SK-N-SH (cell line): ENCODE results near the gene TSPAN10. TPM values are rescaled to one million over a fixed set of nuclear protein-coding genes. Genes with fewer than 3 reads are reported as not detected.

Source experiments
- CTCF ChIA-PET: fragments of 300-600, 350-600 bp; formaldehyde crosslinking; extraction: SDS; loops from one replicate; lab custom pipeline; 2021; lab: Yijun Ruan, JAX
- POLR2A ChIA-PET: fragments of 350-600 bp; sonication (Branson Sonifier 250); formaldehyde crosslinking; extraction: SDS; loops from one replicate; lab custom pipeline; 2020; ENCODE audit warnings: antibody characterized with exemption, inconsistent platforms; lab: Yijun Ruan, JAX
- DNase-seq: peaks from one replicate; pipeline ENCODE4 v3.0.0; 2012
- H2AFZ ChIP-seq: fragments of 200-600 bp; sonication (generic); 2 replicates; pipeline ENCODE4 v1.8.1; 2016; ENCODE audit warnings: antibody characterized with exemption, mild to moderate bottlenecking, low read depth
- H3F3A ChIP-seq: fragments of 200-600 bp; sonication (generic); replicated peaks from 2 replicates; pipeline ENCODE3; 2016; ENCODE audit warnings: antibody characterized with exemption, mild to moderate bottlenecking; ENCODE audit not compliant: insufficient read depth
- H3K27ac ChIP-seq, 2 experiments: fragments of 200-500 bp in 1 of 2; fragments of 200-600 bp in 1 of 2; sonication (Bioruptor generic) in 1 of 2; sonication (generic), shearing (Covaris generic) in 1 of 2; 2 replicates each; pipeline versions ENCODE4 v1.5.1 to v1.6.1; 2014 to 2016; ENCODE audit warnings: low read depth in 2 of 2, inconsistent platforms in 1 of 2, low read length in 1 of 2, mild to moderate bottlenecking in 1 of 2, mixed read lengths in 1 of 2
- H3K27me3 ChIP-seq: fragments of 200-600 bp; sonication (generic), shearing (Covaris generic); 2 replicates; pipeline ENCODE4 v1.6.1; 2016; ENCODE audit warnings: mixed run types; ENCODE audit not compliant: insufficient read depth
- H3K36me3 ChIP-seq, 2 experiments: fragments of 200-500 bp in 1 of 2; fragments of 200-600 bp in 1 of 2; sonication (Bioruptor generic) in 1 of 2; sonication (generic) in 1 of 2; replicated peaks in 1 of 2; 2 replicates each; pipeline versions ENCODE3 to v1.5.1; 2014 to 2016; ENCODE audit warnings: low read length in 1 of 2, mild to moderate bottlenecking in 1 of 2; ENCODE audit not compliant: insufficient read depth in 2 of 2, control insufficient read depth in 1 of 2
- H3K4me1 ChIP-seq, 2 experiments: fragments of 200-500 bp in 1 of 2; fragments of 200-600 bp in 1 of 2; sonication (Bioruptor generic) in 1 of 2; sonication (generic), shearing (Covaris generic) in 1 of 2; 2 replicates each; pipeline versions ENCODE4 v1.5.1 to v1.6.1; 2014 to 2016; ENCODE audit warnings: low read depth in 1 of 2, low read length in 1 of 2, mixed run types in 1 of 2; ENCODE audit not compliant: insufficient read depth in 2 of 2, control insufficient read depth in 1 of 2
- H3K4me2 ChIP-seq: fragments of 200-600 bp; sonication (generic), shearing (Covaris generic); 2 replicates; pipeline ENCODE4 v1.6.1; 2017; ENCODE audit warnings: mixed run types
- H3K4me3 ChIP-seq, 2 experiments: fragments of 200-500 bp in 1 of 2; fragments of 200-600 bp in 1 of 2; sonication (Bioruptor generic) in 1 of 2; sonication (generic), shearing (Covaris generic) in 1 of 2; 2 replicates each; pipeline versions ENCODE4 v1.5.1 to v1.8.1; 2014 to 2016; ENCODE audit warnings: low read depth in 2 of 2, inconsistent platforms in 1 of 2, low read length in 1 of 2, mild to moderate bottlenecking in 1 of 2, mixed read lengths in 1 of 2, moderate library complexity in 1 of 2
- H3K79me2 ChIP-seq: fragments of 200-600 bp; sonication (generic); 2 replicates; pipeline ENCODE4 v1.8.1; 2017; ENCODE audit warnings: mild to moderate bottlenecking; ENCODE audit not compliant: insufficient read depth
- H3K9ac ChIP-seq: fragments of 200-600 bp; sonication (generic); 2 replicates; pipeline ENCODE4 v1.6.1; 2017; ENCODE audit warnings: mixed run types
- H3K9me2 ChIP-seq: fragments of 200-600 bp; sonication (generic); 2 replicates; pipeline ENCODE4 v1.6.1; 2017; ENCODE audit warnings: mixed run types
- H3K9me3 ChIP-seq: fragments of 200-600 bp; sonication (generic); 2 replicates; pipeline ENCODE4 v1.6.1; 2017; ENCODE audit warnings: mixed run types, mild to moderate bottlenecking, moderate library complexity
- H4K20me1 ChIP-seq: fragments of 200-600 bp; sonication (generic); 2 replicates; pipeline ENCODE4 v1.6.1; 2017; ENCODE audit warnings: mild to moderate bottlenecking, mixed run types; ENCODE audit not compliant: insufficient read depth
- CHD2 ChIP-seq: fragments of 150-350 bp; IDR thresholded peaks from 2 replicates; pipeline ENCODE4 v1.6.1; 2018; ENCODE audit warnings: low read length; ENCODE audit not compliant: partially characterized antibody
- EP300 ChIP-seq, 2 experiments: IDR thresholded peaks; 2 replicates each; pipeline versions ENCODE4 v1.4.0 to v1.6.1; 2012; ENCODE audit warnings: borderline replicate concordance in 1 of 2, low read depth in 1 of 2, low read length in 1 of 2
- FOXJ3 ChIP-seq: sonication (generic); formaldehyde crosslinking; IDR thresholded peaks from 2 replicates; pipeline ENCODE4 v1.5.1; 2020; ENCODE audit warnings: mild to moderate bottlenecking, missing genetic modification reagents
- GATA2 ChIP-seq: sonication (generic); formaldehyde crosslinking; IDR thresholded peaks from 2 replicates; pipeline ENCODE4 v1.5.0; 2020; ENCODE audit warnings: mild to moderate bottlenecking, missing genetic modification reagents
- IRF3 ChIP-seq: fragments of 150-350 bp; IDR thresholded peaks from 2 replicates; pipeline ENCODE4 v1.6.1; 2016; ENCODE audit warnings: mild to moderate bottlenecking, low read depth, low read length
- JUND ChIP-seq: IDR thresholded peaks from 2 replicates; pipeline ENCODE4 v1.4.0; 2012
- MEF2A ChIP-seq: IDR thresholded peaks from 2 replicates; pipeline ENCODE4 v1.4.0; 2012; ENCODE audit warnings: low read depth, borderline replicate concordance
- MXI1 ChIP-seq: IDR thresholded peaks from 2 replicates; pipeline ENCODE4 v1.6.1; 2012; ENCODE audit warnings: mild to moderate bottlenecking, low read depth, low read length, improper control_type of control experiment
- NFIC ChIP-seq: IDR thresholded peaks from 2 replicates; pipeline ENCODE4 v1.4.0; 2012; ENCODE audit warnings: borderline replicate concordance
- NRF1 ChIP-seq: IDR thresholded peaks from 2 replicates; pipeline ENCODE4 v1.6.1; 2012; ENCODE audit warnings: low read depth, mild to moderate bottlenecking, low read length
- SIN3A ChIP-seq: IDR thresholded peaks from 2 replicates; pipeline ENCODE4 v1.6.1; 2012; ENCODE audit warnings: low read depth, mild to moderate bottlenecking, low read length, moderate library complexity, borderline replicate concordance
- TAF1 ChIP-seq: IDR thresholded peaks from 2 replicates; pipeline ENCODE4 v1.6.1; 2012; ENCODE audit warnings: low read depth, mild to moderate bottlenecking, low read length, moderate library complexity, borderline replicate concordance
- TEAD4 ChIP-seq: IDR thresholded peaks from 2 replicates; pipeline ENCODE4 v1.4.0; 2012; ENCODE audit warnings: mild to moderate bottlenecking, borderline replicate concordance; ENCODE audit not compliant: insufficient read depth
- USF1 ChIP-seq: IDR thresholded peaks from 2 replicates; pipeline ENCODE4 v1.4.0; 2012; ENCODE audit warnings: low read depth, borderline replicate concordance
- WGBS: methylation state at CpG from one replicate; pipeline ENCODE4 v1.1.6; 2017; ENCODE audit warnings: low lambda C conversion rate; 5-methylcytosine and 5-hydroxymethylcytosine counted together
- polyA plus RNA-seq, 3 experiments: library from polyadenylated mRNA; depleted of rRNA; stranded (reverse); fragments of >200 nt; gene quantifications; 2 replicates each; pipeline ENCODE4 v1.2.3, GENCODE V29; 2012

The TSPAN10 gene
- polyA plus RNA-seq, 1 of the 3 experiments (the other 2 are of a cell fraction) = 6.0 TPM

- H3K36me3 ChIP-seq = peaks cover 55 to 98% of the 10 kb centered on the region in 2 experiments
- H3K27me3 ChIP-seq = no peaks in the 10 kb centered on the region
- CTCF ChIA-PET = interaction anchor here (0.6 to 1.0 kb wide), 3 partner anchors 12 to 498 kb away, joined by 3 read pairs; no protein-coding TSS in a partner anchor
- no peaks in the 10 kb centered on the region for H3K9me3 ChIP-seq
- H3K4me3 ChIP-seq = no peak overlapping the region
- POLR2A ChIA-PET = interaction anchor here (1.5 kb wide), 1 partner anchor 11 kb away, joined by 3 read pairs; no protein-coding TSS in a partner anchor
- no peaks in the 10 kb centered on the region for H3K9me2 ChIP-seq
- peaks cover under 1 to 1% of the 10 kb centered on the region in 2 experiments; a peak in 1 of 4 replicates for H3K4me1 ChIP-seq
- H3K4me2 ChIP-seq = no peak overlapping the region
- H4K20me1 ChIP-seq = peaks cover 73% of the 10 kb centered on the region
- TF ChIP-seq NRF1 (no peak), JUND (no peak), CHD2 (no peak), TEAD4 (no peak), USF1 (no peak), NFIC (no peak), MEF2A (no peak), MXI1 (no peak), IRF3 (no peak)
- H3K27ac ChIP-seq = no peak overlapping the region
- H2AFZ ChIP-seq = no peak overlapping the region
- H3F3A ChIP-seq = peaks cover 18% of the 10 kb centered on the region
- peaks cover 94% of the 10 kb centered on the region for H3K79me2 ChIP-seq
- WGBS = 94% methylated on average over 15 of the region's 17 CpGs
- H3K9ac ChIP-seq = no peak overlapping the region
- DNase-seq = no peak
These were observed 53.6 kb downstream of the TSPAN10 start for GRCh38 chr17:81690549-81690948.

- POLR2A ChIA-PET = interaction anchor here (1.5 kb wide), 1 partner anchor 10 kb away, joined by 3 read pairs; no protein-coding TSS in a partner anchor
- Histone ChIP-seq H3K4me1 (no peaks in the 10 kb centered on the region; a peak in 1 of 4 replicates), H3K36me3 (peaks cover 49 to 99% of the 10 kb centered on the region in 2 experiments), H3K9ac (no peak overlapping the region), H3F3A (peaks cover 18% of the 10 kb centered on the region), H2AFZ (no peak overlapping the region), H3K27ac (no peak overlapping the region), H3K9me2 (no peaks in the 10 kb centered on the region), H3K79me2 (peaks cover 94% of the 10 kb centered on the region), H3K4me2 (no peak overlapping the region), H3K27me3 (no peaks in the 10 kb centered on the region), H4K20me1 (peaks cover 71% of the 10 kb centered on the region), H3K9me3 (no peaks in the 10 kb centered on the region), H3K4me3 (no peak overlapping the region)
- no peak for DNase-seq
- CTCF ChIA-PET = interaction anchor here (0.6 to 0.8 kb wide), 2 partner anchors 11 to 497 kb away, joined by 3 read pairs; no protein-coding TSS in a partner anchor
- TF ChIP-seq EP300 (IDR thresholded peaks at IDR 0.05; ENCODE audit: borderline replicate concordance in 1 of 2, low read depth in 1 of 2, low read length in 1 of 2) (no peak), CHD2 (no peak), SIN3A (no peak), TAF1 (no peak), FOXJ3 (CRISPR knock-in tag) (no peak), GATA2 (no peak), NFIC (no peak)
- WGBS = 99% methylated on average over 18 of the region's 18 CpGs
These were observed 54.2 kb downstream of the TSPAN10 start for GRCh38 chr17:81691196-81691595.
